ENCODE results near the gene P2RY11.

Gene P2RY11

GRCh38 chr19:10113964-10114650 lies 2.6 kb downstream of the P2RY11 start:
- DNase-seq, result no peak

- peak; percentile 29 for DNase-seq
Observed at GRCh38 chr19:10114651-10115391, 3.3 kb downstream of the P2RY11 start.

GRCh38 chr19:10115392-10116084 lies 4.0 kb downstream of the P2RY11 start:
- DNase-seq, result no peak

- DNase-seq, result no peak
Observed at GRCh38 chr19:10116085-10116865, 4.8 kb downstream of the P2RY11 start.

GRCh38 chr19:10116866-10117616 lies 5.5 kb downstream of the P2RY11 start:
- DNase-seq, result no peak

GRCh38 chr19:10118960-10119359 lies 7.5 kb downstream of the P2RY11 start:
- no peak for DNase-seq

- no peak for DNase-seq
Observed at GRCh38 chr19:10120538-10121189, 9.2 kb downstream of the P2RY11 start.

GRCh38 chr19:10122045-10122444 lies 10.6 kb downstream of the P2RY11 start:
- DNase-seq, result no peak

GRCh38 chr19:10124429-10124828 lies 12.9 kb downstream of the P2RY11 start:
- no peak for DNase-seq

- DNase-seq, result no peak
Observed at GRCh38 chr19:10126213-10126639, 14.7 kb downstream of the P2RY11 start.

GRCh38 chr19:10132905-10133304 lies 21.4 kb downstream of the P2RY11 start:
- DNase-seq, result no peak

- DNase-seq, result no peak
Observed at GRCh38 chr19:10133596-10133995, 22.1 kb downstream of the P2RY11 start.

- no peak for DNase-seq
Observed at GRCh38 chr19:10134040-10134439, 22.5 kb downstream of the P2RY11 start.

- no peak for DNase-seq
Observed at GRCh38 chr19:10135551-10136334, 24.2 kb downstream of the P2RY11 start.

GRCh38 chr19:10136936-10137335 lies 25.4 kb downstream of the P2RY11 start:
- no peak for DNase-seq

GRCh38 chr19:10137751-10138682 lies 26.5 kb downstream of the P2RY11 start:
- DNase-seq, result no peak

- no peak for DNase-seq
Observed at GRCh38 chr19:10138879-10139795, 27.6 kb downstream of the P2RY11 start.

GRCh38 chr19:10139952-10140351 lies 28.5 kb downstream of the P2RY11 start:
- no peak for DNase-seq

GRCh38 chr19:10141479-10141878 lies 30.0 kb downstream of the P2RY11 start:
- DNase-seq, result no peak

Measured in activated CD8-positive, alpha-beta memory T cell treated with anti-CD3 and anti-CD28 coated beads, Interleukin-2, amount 50 U/mL, for 4 hours (primary cell).